ENCODE results near the gene PI16. TPM values are rescaled to one million over a fixed set of nuclear protein-coding genes. Genes with fewer than 3 reads are reported as not detected.
A peak's percentile ranks its signal among the peaks of the same experiment; 100 is the strongest.
"Not testable (repeated sequence)": the region's sequence is repeated elsewhere in the genome, so short reads cannot be mapped to it uniquely, and the experiment has no call there.

Gene PI16
- total RNA-seq, 2 donors from 2014 or later: 1.2 to 2.6 TPM

DNA sequence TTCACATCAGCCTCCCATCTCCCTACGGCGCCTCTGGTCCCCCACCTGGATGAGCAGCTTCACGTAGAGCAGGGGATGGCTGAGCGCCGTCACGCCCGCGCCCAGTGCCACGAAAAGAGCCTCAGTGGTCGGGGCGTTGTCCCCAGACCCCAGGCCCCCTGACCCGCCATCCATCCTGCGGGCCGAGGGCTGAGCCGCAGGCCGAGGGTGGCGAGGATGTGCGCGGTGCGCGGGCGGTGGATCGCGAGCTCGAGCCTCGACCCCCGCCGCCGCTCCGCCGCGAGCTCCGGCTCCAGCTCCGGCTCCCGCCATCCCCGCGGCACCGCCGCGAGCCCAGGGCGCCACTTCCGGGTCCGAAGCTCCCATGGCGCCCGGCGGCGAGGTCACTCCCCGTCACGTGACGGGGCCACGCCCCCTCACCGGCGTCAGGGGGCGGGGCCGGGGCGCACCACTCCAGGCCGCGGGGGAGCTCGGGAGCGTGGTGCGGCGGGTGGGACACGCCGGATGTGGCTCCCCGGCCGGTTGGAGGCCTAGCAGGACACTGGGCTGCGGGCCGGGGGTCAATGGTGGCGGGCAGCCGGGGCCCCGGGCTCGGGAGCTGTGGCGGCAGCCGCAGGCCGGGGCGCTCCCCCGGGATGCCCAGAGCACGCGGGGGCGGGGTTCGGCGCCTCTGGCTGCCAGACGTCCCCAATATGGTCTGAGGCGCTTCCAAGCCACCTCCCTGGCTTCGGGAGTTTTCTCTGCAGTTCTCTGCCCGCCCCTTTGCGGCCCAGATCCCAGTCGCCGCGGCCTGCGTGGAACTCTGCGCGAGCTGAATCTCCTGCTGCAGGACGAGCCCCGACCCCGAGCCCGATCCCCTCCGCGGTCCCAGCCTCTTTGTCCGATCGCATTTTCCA, 31.5 kb downstream of the PI16 start, which contains the start of gene MTCH1:
TSS of gene MTCH1 (minus strand) at position 389 of the 896 bp plus-strand sequence. CDS start at position 366, 23 bp downstream.
- peak; percentile 89 for DNase-seq
- Histone ChIP-seq H3K9ac (ENCODE audit: low read depth in 2 of 2, low read length in 2 of 2) (peak within 1 kb of the TSS; percentile 84 to 90), H3K4me1 (peaks cover 2% of the 10 kb centered on the region), H3K27ac (peak within 1 kb of the TSS; percentile 95), H3K36me3 (no peaks in the 10 kb centered on the region), H3K9me3 (no peaks in the 10 kb centered on the region), H3K4me3 (peak within 1 kb of the TSS; percentile 95), H3K27me3 (no peaks in the 10 kb centered on the region)
- intact Hi-C loops (cut with DNase I): loop anchor here (10.0 kb wide), 1 partner anchor 221 kb away; no protein-coding TSS in a partner anchor
- no peak for TF ChIP-seq CTCF (IDR thresholded peaks at IDR 0.05)

DNA sequence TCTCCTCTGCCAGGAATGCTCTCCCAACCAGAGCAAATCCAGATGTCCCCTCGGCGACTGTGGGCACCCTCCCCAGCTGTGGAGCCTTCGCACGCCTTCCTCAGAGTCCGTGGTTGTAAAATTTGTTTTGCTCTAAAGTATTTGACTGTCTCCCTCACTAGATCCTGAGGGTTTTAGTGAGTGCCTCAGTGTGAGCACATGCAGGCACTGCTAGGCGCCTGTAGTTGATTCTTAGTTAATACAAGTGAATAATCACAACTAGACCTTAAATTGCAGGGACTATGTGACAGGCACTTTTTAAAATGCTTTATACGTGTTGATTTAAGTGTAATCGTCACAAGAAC, 32.1 kb downstream of the PI16 start:
- Histone ChIP-seq H3K4me1 (peaks cover 2% of the 10 kb centered on the region), H3K27me3 (no peaks in the 10 kb centered on the region), H3K4me3 (peak overlapping the region; percentile 95), H3K27ac (peak overlapping the region; percentile 95), H3K9me3 (no peaks in the 10 kb centered on the region), H3K9ac (ENCODE audit: low read depth in 2 of 2, low read length in 2 of 2) (peak overlapping the region; percentile 84), H3K36me3 (no peaks in the 10 kb centered on the region)
- TF ChIP-seq CTCF (IDR thresholded peaks at IDR 0.05): no peak
- intact Hi-C loops (cut with DNase I): loop anchor here (10.0 kb wide), 1 partner anchor 222 kb away; no protein-coding TSS in a partner anchor
- no peak for DNase-seq

GRCh38 chr6:36989264-36989663, 34.7 kb downstream of the PI16 start:
- DNase-seq: no peak
- no peak overlapping the region for H3K9ac ChIP-seq (ENCODE audit: low read depth in 2 of 2, low read length in 2 of 2)
- H3K27me3 ChIP-seq: no peaks in the 10 kb centered on the region
- no peak overlapping the region for H3K4me3 ChIP-seq
- no peak overlapping the region for H3K27ac ChIP-seq
- H3K36me3 ChIP-seq: no peaks in the 10 kb centered on the region
- TF ChIP-seq CTCF (IDR thresholded peaks at IDR 0.05): no peak
- H3K4me1 ChIP-seq: peaks cover under 1% of the 10 kb centered on the region
- no peaks in the 10 kb centered on the region for H3K9me3 ChIP-seq
- intact Hi-C loops (cut with DNase I): loop anchor here (10.0 kb wide), 1 partner anchor 224 kb away; no protein-coding TSS in a partner anchor

GRCh38 chr6:36990401-36990800, 35.9 kb downstream of the PI16 start:
- DNase-seq; H3K27me3 ChIP-seq; H3K36me3 ChIP-seq; H3K4me3 ChIP-seq; H3K9me3 ChIP-seq; H3K9ac ChIP-seq (ENCODE audit: low read depth in 2 of 2, low read length in 2 of 2); intact Hi-C loops (cut with DNase I); H3K27ac ChIP-seq; H3K4me1 ChIP-seq: not testable (repeated sequence)

DNA sequence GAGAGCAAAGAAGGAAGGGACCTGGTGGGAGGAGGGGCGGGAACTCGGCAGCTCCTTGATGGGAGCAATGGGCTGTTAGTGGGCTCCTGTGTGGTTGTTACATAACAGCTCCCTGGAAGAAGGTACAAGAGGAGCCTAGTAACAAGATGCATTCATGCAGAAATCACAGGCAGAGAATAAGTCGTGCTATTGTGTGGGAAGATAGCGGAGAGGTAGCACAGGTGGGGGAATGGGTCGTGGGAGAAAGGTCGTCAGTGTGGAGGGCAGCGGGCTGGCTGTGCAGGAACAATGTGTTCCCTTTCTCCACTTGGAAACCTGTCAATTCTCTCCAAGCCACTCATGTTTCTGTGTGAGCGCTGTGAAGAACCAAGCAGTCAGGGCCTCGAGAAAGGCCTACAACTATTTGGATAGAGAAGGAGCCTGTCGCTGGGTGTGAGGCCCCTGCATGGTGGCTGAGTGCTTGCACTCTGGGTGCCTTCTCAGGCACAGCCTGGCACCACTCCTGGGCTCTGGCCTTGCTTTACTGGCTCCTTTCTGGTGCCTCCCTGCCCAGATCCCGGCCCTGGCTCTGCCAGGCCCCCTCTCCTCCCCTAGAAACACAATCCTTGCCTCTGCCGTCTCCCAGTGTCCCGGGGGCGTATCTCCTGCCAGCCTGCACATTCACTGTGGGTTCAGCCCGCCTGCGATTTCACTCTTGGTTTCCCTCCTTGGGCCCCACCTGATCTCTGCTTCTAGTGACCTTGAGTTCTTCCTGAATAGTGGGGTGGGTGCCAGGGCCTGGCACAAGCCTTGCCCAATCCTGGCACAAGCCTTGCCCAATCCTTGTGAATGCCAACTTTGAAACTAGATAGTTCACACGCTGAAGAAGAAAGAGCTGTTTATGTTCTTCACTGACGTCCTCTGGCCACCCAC, 43.5 kb downstream of the PI16 start:
- no peak overlapping the region for H3K27ac ChIP-seq
- no peak overlapping the region for H3K4me3 ChIP-seq
- TF ChIP-seq CTCF (IDR thresholded peaks at IDR 0.05): no peak
- intact Hi-C loops (cut with DNase I): no loop called here
- H3K9ac ChIP-seq (ENCODE audit: low read depth in 2 of 2, low read length in 2 of 2): no peak overlapping the region
- no peaks in the 10 kb centered on the region for H3K9me3 ChIP-seq
- DNase-seq: no peak
- H3K36me3 ChIP-seq: no peaks in the 10 kb centered on the region
- no peaks in the 10 kb centered on the region for H3K4me1 ChIP-seq
- no peaks in the 10 kb centered on the region for H3K27me3 ChIP-seq
